Hepatocyte (in vitro differentiated cells): ENCODE results near the gene AKR1B15.

Experiments used
- EZH2 ChIP-seq: fragments of 200-600 bp; sonication (generic); IDR thresholded peaks from 2 replicates; pipeline ENCODE4 v1.6.1; 2016; ENCODE audit warnings: antibody characterized with exemption, mild to moderate bottlenecking, borderline replicate concordance
- EZH2phosphoT487 ChIP-seq: fragments of 200-600 bp; sonication (generic); IDR thresholded peaks from one replicate; pipeline ENCODE4 v1.6.1; 2018; ENCODE audit warnings: antibody characterized with exemption, mild to moderate bottlenecking, low read depth, moderate library complexity; ENCODE audit not compliant: unreplicated experiment, severe bottlenecking
- TF ChIP-seq, protein P1 (sequence below): fragments of 200-600 bp; sonication (generic); IDR thresholded peaks from 2 replicates; pipeline ENCODE4 v1.5.1; 2016; ENCODE audit warnings: antibody characterized with exemption, mild to moderate bottlenecking; ENCODE audit not compliant: poor library complexity

DNA sequence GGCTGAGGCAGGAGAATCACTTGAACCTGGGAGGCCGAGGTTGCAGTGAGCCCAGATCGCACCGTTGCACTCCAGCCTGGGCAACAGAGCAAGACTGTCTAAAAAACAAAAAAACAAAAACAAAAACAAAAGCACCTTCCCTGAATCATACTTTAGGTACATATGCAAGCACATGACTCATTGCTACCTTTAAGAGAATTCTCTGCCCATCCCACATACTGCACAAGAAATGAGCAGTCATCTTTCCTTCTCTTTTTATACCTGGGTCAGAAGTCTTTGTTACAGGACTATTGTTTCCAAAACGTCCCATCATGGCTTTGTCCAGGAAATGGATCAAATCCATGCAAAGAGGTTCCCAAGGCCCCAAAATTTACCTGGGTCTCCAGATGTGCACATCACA, 43.1 kb upstream of the AKR1B15 start:
- no peak for TF ChIP-seq EZH2
- TF ChIP-seq, protein P1, sequence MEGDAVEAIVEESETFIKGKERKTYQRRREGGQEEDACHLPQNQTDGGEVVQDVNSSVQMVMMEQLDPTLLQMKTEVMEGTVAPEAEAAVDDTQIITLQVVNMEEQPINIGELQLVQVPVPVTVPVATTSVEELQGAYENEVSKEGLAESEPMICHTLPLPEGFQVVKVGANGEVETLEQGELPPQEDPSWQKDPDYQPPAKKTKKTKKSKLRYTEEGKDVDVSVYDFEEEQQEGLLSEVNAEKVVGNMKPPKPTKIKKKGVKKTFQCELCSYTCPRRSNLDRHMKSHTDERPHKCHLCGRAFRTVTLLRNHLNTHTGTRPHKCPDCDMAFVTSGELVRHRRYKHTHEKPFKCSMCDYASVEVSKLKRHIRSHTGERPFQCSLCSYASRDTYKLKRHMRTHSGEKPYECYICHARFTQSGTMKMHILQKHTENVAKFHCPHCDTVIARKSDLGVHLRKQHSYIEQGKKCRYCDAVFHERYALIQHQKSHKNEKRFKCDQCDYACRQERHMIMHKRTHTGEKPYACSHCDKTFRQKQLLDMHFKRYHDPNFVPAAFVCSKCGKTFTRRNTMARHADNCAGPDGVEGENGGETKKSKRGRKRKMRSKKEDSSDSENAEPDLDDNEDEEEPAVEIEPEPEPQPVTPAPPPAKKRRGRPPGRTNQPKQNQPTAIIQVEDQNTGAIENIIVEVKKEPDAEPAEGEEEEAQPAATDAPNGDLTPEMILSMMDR = no peak
- no peak for TF ChIP-seq EZH2phosphoT487
